LNCAP (cell line): ENCODE results near the gene TNS1.

Experiments used
- TF ChIP-seq, protein P1 (sequence below): fragments of 450-650 bp; IDR thresholded peaks from 2 replicates; pipeline ENCODE4 v1.5.1; 2017; ENCODE audit warnings: mild to moderate bottlenecking

Gene TNS1

DNA sequence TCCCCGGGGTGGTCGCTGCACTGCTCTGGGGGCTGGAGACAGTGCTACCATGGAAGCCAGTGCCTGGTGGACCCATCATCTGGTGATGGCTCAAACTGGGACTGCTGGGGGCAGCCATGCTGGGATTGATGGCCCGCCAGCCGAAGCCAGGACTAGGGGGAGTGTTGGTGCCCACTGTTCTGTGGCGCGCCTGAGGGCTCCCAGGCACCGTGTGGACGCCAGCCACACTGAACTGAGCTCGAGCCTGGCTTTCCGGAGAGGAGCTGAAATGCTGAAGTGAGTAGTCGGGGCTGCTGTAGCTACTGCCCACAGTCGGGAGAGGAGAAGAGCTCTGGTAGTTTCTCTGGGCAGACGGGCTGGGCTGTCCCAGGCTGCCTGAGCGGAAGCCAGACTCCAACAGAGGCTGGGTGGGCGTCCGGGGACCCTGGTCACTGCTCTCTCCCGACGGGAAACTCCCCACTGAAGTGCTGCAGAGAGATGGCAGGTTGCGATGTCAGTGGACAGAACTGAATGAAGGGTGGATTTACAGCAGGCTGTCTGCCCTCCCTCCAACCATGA, 184.4 kb downstream of the TNS1 start:
- TF ChIP-seq, protein P1, sequence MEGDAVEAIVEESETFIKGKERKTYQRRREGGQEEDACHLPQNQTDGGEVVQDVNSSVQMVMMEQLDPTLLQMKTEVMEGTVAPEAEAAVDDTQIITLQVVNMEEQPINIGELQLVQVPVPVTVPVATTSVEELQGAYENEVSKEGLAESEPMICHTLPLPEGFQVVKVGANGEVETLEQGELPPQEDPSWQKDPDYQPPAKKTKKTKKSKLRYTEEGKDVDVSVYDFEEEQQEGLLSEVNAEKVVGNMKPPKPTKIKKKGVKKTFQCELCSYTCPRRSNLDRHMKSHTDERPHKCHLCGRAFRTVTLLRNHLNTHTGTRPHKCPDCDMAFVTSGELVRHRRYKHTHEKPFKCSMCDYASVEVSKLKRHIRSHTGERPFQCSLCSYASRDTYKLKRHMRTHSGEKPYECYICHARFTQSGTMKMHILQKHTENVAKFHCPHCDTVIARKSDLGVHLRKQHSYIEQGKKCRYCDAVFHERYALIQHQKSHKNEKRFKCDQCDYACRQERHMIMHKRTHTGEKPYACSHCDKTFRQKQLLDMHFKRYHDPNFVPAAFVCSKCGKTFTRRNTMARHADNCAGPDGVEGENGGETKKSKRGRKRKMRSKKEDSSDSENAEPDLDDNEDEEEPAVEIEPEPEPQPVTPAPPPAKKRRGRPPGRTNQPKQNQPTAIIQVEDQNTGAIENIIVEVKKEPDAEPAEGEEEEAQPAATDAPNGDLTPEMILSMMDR: no peak

DNA sequence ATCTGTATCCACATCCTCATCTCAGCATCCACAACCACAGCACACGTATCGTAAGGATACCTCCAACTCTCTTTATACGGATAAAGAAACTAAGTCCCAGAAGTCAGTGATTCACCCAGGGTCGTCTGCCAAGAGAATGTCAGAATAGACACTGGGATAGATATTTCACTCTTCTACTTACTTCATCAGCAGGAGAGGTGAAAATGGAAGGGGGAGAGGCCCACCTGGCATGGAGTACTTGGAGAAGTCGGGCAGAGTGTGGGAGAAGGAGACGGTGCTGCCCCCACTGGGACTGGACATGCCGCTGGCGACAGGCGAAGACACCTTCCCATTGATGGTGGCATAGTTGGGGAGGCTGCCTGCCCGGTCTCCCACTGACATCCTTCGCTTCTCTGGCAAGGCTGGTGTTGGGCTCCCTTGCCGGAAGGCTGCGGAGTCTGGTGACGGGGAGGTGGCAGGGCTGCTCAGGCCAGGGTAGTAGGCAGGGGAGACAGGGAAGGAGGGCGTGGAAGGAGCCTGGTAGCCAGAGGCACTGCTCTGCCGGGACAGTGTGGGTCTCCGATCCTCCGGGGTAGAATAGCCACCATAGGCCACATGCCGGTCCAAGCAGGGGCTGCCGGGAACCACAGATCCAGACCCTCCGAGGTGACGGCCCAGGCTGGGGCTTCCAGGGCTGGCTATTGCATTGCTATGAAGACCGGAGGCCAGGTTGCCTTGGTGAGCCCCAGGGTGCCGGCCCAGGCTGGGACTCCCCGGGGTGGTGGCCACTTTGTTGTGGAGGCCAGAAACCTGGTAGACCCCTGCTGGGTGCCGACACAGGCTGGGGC, 185.1 kb downstream of the TNS1 start:
- TF ChIP-seq, protein P1: no peak

DNA sequence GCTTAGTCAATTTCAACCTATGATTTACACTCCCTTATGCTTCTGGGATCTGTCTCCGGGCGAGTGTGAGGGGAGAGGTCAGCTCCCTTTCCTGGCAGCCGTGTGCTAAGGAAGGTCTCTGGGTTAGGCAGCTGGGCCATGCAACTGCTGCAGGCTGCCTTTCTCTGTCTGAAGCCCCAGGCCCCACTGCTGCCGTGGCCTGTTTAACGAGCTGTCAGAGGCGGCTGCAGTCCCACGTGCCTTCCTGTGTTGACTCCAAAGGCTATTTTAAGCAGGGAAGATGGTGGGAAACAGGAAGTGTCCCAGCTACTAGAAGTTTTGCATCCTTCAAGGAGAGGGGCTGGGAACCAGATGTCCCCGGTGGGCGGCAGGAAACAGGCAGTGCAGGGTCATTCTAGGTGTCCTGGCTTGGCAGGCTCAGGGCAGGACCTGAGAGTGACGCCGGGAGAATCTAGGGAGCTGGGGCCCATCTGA, 186.4 kb downstream of the TNS1 start:
- TF ChIP-seq, protein P1: no peak

DNA sequence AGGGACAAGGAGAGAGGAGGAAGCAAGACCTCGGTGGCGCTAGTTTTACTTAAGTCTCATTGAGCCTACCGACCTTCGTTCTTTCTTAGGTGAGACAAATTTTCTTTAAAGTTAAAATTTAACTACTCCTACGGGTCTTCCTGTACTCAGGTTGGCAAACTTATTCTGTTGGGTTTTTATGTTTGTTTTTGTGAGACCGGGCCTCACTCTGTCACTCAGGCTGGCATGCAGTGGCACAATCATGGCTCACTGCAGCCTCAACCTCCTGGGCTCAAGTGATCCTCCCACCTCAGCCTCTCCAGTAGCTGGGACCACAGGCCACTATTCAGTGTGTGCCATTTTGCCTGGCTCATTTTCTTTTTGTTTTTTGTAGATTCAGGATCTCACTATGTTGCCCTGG, 189.0 kb downstream of the TNS1 start:
- TF ChIP-seq, protein P1: no peak

DNA sequence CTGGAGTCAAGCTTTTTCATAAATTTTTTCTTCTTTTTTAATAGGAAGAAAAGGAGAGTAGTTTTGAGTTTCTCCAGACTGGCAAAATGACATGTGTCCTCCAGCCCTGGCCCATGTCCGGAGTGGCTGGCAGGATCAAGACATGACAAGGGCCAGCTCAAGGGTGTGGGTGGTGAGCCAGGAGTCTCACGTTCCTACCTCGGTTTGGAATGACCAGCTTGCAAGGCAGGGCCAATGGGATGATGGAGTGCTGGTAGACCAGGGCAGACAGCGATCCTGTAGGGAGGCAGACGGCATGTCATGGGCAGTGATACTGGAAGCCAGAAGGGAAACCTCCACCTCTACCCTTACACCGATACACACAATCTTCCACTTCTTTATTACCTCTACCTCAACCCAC, 190.6 kb downstream of the TNS1 start:
- TF ChIP-seq, protein P1: no peak

DNA sequence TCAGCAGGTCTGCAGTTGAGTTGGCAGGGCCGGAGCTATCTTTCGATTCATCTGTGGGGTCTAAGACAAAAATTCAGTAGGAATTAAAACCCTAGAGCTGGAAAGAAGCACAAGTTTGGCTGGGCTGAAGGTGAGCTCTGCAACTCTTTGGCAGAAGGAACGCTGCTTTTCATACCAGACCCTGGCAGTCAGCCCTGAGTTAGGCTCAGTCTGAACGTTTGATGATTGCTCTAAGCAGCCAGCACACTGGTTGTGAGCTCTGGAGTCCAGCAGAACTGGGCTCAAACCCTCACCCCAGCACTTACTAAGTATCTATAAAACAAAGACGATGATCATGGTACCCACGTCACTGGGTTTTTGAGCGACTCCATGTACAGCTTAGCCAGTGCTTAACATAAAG, 192.5 kb downstream of the TNS1 start:
- TF ChIP-seq, protein P1: no peak

DNA sequence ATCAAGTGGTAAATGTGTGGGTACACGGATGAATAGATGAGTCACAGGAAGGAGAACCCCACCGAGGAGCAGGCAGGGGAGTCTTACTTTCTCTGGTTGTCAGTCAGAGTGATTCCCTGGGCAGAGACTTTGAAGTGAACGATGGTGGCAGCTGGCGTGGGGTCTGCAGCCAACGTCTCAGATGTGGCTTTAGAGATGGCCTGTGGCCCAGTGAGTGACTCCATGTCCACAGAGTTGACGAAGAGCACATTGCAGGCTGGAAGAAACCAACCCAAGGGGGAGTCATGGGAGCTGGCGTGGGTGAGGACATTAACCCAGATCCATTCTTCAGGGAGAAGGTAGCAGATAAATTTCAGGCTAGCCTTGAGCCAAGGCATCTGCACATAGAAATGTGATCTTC, 193.1 kb downstream of the TNS1 start:
- TF ChIP-seq, protein P1: no peak
